Measurements from ENCODE around the gene PDCD5.

DNA sequence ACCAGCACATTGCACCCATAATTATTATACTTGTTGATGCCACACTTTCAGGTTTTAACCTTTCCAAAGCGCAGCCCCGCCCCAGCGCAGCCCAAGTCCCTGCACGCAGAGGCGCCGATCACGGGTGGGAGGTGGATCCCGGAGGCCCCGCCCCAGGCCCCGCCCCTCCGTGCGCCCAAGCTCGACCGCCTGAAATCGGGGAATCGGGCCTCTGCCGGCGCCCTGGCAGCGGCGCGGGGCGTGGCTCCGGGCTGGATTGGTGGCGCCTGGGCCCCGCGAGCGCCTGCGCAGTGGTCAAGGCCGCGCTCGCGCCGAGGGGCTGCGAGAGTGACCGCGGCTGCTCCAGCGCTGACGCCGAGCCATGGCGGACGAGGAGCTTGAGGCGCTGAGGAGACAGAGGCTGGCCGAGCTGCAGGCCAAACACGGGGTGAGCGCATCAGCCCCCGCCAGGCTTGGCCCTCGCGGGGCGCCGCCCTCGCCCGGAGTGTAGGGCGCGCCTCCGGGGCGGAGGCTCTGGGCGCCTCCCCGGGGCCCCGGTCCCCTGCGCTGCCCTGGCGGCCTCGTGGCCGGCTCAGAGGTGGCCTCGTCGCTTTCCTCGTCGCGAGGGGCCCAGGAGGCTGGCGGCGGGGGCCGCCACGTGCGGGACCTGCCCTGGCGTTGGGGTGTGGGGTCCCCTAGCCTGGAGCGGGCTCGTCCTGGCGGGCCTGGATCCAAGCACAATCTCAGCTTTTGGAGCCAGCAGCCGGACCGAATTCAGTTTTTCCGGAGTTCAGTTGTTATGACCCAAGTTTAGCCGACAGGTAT, at the start of gene PDCD5:
- TF ChIP-seq EZH2phosphoT487 (IDR thresholded peaks at IDR 0.05; ENCODE audit: low read depth), result no peak
- TF ChIP-seq, protein P1, sequence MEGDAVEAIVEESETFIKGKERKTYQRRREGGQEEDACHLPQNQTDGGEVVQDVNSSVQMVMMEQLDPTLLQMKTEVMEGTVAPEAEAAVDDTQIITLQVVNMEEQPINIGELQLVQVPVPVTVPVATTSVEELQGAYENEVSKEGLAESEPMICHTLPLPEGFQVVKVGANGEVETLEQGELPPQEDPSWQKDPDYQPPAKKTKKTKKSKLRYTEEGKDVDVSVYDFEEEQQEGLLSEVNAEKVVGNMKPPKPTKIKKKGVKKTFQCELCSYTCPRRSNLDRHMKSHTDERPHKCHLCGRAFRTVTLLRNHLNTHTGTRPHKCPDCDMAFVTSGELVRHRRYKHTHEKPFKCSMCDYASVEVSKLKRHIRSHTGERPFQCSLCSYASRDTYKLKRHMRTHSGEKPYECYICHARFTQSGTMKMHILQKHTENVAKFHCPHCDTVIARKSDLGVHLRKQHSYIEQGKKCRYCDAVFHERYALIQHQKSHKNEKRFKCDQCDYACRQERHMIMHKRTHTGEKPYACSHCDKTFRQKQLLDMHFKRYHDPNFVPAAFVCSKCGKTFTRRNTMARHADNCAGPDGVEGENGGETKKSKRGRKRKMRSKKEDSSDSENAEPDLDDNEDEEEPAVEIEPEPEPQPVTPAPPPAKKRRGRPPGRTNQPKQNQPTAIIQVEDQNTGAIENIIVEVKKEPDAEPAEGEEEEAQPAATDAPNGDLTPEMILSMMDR (IDR thresholded peaks at IDR 0.05; ENCODE audit: low read depth, low read length), result no peak

Data from OCI-LY3 (cell line).